ENCODE data around the gene LAMB2. TPM values are rescaled to one million over a fixed set of nuclear protein-coding genes. Genes with fewer than 3 reads are reported as not detected.

Gene LAMB2
- total RNA-seq, 2 experiments from 2014 or later = not detected

DNA sequence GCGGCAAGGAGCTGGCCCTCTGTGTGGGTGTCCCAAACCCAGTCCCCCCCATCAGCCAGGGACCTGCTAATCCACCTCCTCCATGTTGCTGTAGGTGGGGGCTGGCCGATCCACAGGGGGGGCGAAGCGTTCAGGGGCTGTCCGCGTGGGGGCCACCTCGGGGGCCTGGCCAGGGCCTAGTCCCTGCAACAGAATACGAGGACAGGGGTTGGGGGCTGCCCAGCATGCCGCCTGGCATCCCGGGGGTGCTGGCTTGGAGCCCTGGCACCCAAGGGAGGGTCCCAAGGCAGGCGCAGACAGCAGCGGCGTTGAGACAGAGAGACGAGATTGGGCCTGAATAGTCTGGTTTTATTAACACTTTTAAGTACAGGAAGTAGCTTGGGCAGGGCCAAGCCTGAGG is 24.5 kb downstream of the LAMB2 start:
- Mint-ChIP-seq H3K27ac (no peak overlapping the region), H3K4me1 (peaks cover 24% of the 10 kb centered on the region), H3K36me3 (ENCODE audit: low read depth) (peaks cover 35% of the 10 kb centered on the region), H3K9me3 (no peaks in the 10 kb centered on the region), H3K27me3 (no peaks in the 10 kb centered on the region), H3K4me3 (no peak overlapping the region)
- DNase-seq = no peak
- ChIA-PET POLR2A (no interaction called here), CTCF (interaction anchor here (1.3 to 3.8 kb wide), 2 partner anchors 13 to 14 kb away, joined by 7 to 17 read pairs; partner anchors contain the start of genes QRICH1 and USP19)

DNA sequence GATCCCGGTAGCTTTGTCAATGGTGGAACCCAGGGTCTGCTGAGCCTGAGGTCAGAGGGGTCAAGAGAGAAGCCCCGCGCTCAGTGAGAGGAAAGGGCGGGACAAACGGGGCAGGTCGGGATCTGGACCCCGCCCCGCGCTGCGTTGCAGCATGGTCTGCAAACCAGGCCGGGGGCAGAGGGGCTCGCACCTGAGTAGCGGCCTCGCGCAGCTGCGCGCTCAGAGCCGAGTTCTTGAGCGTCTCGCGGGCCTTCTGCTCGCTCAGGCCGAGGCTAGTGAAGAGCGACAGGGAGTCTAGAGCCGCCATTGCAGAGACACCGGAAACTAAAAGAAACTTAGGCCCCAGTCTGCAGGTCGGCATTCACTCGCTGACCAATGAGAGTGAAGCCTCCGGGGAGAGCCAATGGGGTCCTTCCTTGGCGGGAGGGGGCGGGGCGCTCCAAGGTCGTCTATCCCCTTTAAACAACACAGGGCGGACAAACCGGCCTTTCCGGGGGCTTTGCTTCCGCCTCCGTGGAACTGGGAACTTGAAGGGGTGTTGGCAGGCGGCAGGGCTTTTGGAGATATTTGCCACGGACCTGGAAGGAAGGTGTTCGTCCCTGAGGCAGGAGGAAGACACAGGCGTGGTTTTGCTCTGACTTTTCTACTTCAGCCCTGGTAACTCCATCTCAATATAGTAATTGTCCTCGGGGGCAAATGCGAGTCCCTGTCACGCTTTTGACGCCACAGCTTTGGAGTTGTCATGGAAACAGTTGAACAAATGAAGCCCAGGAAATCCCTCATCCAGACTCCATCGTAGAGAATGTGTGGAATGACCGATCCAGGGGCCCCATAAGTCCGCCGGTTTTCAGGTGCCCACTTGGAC is 28.2 kb downstream of the LAMB2 start, which contains the start of gene QARS1:
Gene QARS1 (minus strand): TSS at position 331 of the 865 bp plus-strand sequence. CDS start 24 bp downstream, at position 307.
- H3K9me3 Mint-ChIP-seq = no peaks in the 10 kb centered on the region
- peak; percentile 94 for DNase-seq
- H3K4me3 Mint-ChIP-seq = peak within 1 kb of the TSS; percentile 99
- peak within 1 kb of the TSS; percentile 99 for H3K27ac Mint-ChIP-seq
- ChIA-PET POLR2A (interaction anchor here (1.0 kb wide), 2 partner anchors 9 to 10 kb away, joined by 3 to 4 read pairs; no protein-coding TSS in a partner anchor), CTCF (interaction anchor here (0.9 to 4.2 kb wide), 4 partner anchors 10 to 115 kb away, joined by 3 to 24 read pairs (median 4); partner anchors contain the start of genes NDUFAF3 and QRICH1)
- H3K4me1 Mint-ChIP-seq = peaks cover 30% of the 10 kb centered on the region
- H3K27me3 Mint-ChIP-seq = no peaks in the 10 kb centered on the region
- peaks cover 45% of the 10 kb centered on the region for H3K36me3 Mint-ChIP-seq (ENCODE audit: low read depth)

GRCh38 chr3:49104052-49104426 is 28.8 kb downstream of the LAMB2 start:
- H3K27me3 Mint-ChIP-seq = no peaks in the 10 kb centered on the region
- peaks cover 44% of the 10 kb centered on the region for H3K36me3 Mint-ChIP-seq (ENCODE audit: low read depth)
- H3K9me3 Mint-ChIP-seq = no peaks in the 10 kb centered on the region
- ChIA-PET CTCF (interaction anchor here (0.9 to 4.2 kb wide), 4 partner anchors 10 to 115 kb away, joined by 3 to 24 read pairs (median 4); partner anchors contain the start of genes NDUFAF3 and QRICH1), POLR2A (interaction anchor here (1.0 kb wide), 1 partner anchor 8 kb away, joined by 3 read pairs; no protein-coding TSS in a partner anchor)
- H3K4me3 Mint-ChIP-seq = peak overlapping the region; percentile 99
- H3K27ac Mint-ChIP-seq = peak overlapping the region; percentile 99
- H3K4me1 Mint-ChIP-seq = peaks cover 30% of the 10 kb centered on the region
- no peak for DNase-seq

DNA sequence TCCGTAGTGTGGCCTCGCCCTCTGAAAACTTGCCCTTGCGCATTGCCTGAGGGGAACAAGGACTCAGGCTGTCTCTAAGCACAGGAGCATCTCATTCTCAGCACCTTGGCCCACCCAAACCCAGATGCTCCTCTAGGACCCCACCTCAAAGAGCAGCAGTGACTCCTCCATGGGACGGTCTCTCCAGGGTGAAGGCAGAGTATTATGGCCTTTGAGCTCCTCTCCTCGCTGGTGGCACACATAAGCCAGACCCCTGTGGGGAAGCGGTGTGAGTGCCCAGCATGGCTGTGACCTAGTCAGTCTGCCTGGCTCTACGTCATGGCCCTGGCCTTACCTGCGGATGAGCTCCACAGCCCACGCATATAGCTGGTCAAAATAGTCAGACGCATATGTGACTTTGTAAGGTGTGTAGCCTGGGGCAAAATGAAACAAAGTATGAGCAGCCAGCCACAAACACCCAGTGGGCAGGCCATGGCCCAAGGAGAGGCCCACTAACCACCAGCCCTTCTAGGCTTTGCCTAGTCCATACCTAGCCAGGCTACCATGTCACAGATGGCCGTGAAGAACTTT is 32.7 kb downstream of the LAMB2 start:
- no peak overlapping the region for H3K27ac Mint-ChIP-seq
- H3K4me3 Mint-ChIP-seq = no peak overlapping the region
- H3K9me3 Mint-ChIP-seq = no peaks in the 10 kb centered on the region
- CTCF ChIA-PET = no interaction called here
- no peak for DNase-seq
- POLR2A ChIA-PET = no interaction called here
- H3K27me3 Mint-ChIP-seq = no peaks in the 10 kb centered on the region
- peaks cover 54% of the 10 kb centered on the region for H3K36me3 Mint-ChIP-seq (ENCODE audit: low read depth)
- H3K4me1 Mint-ChIP-seq = peaks cover 21% of the 10 kb centered on the region

DNA sequence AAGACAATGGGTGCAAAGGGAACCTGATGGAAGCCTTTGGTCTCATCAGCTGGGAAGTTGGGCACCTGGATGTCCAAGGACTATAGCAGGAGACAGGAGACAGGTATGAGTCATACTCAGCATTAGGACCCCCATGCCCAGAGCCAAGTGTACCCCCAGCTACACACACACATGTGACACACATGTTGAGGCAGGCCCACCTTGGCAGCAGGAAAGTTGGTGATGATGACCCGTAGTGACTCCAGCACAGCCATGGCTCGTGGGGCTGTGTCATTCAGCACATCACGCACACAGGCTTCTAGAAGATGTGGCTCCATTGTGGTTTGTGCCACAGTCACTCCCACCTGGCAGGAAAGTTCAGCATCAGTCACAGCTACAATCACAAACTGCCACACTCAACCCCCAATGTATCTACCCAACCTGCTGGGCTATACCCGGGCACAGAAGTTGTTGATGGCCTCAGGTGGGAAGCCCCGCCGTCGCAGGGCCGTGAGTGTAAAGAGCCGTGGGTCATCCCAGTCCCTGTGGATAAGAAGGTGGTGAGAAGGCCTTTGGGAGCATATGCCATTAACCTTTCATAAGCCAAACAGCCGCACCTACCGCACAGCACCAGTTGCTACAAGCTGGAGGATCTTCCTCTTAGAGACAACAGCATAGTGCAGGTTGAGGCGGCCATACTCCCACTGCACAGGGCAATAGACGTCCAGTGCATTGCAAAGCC is 33.8 kb downstream of the LAMB2 start:
- Mint-ChIP-seq H3K27ac (no peak overlapping the region), H3K4me1 (peaks cover 19% of the 10 kb centered on the region), H3K36me3 (ENCODE audit: low read depth) (peaks cover 54% of the 10 kb centered on the region), H3K27me3 (no peaks in the 10 kb centered on the region), H3K4me3 (no peak overlapping the region), H3K9me3 (no peaks in the 10 kb centered on the region)
- ChIA-PET POLR2A (no interaction called here), CTCF (interaction anchor here (0.6 kb wide), 1 partner anchor 358 kb away, joined by 6 read pairs; no protein-coding TSS in a partner anchor)
- no peak for DNase-seq

DNA sequence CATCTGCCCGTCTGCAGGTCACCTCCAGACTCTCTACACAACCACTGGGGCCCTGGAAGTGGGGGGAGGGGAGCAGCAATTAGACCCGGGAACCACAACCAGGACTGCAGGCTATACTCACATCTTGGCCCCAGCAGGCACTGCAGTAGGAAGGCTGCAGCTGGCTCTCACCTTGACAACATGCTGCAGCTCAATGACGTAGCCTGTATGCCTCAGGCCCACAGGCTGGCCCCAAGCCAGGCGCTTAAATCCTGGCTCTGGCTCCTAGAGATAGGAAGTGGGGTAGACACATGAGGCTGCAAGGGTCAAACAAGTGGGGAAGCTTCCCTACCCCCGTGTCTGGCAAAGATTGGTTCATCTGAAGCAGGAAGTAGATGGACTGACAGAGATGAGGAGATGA is 34.4 kb downstream of the LAMB2 start:
- peaks cover 51% of the 10 kb centered on the region for H3K36me3 Mint-ChIP-seq (ENCODE audit: low read depth)
- H3K27ac Mint-ChIP-seq = no peak overlapping the region
- POLR2A ChIA-PET = interaction anchor here (0.6 kb wide), 1 partner anchor 13 kb away, joined by 4 read pairs; no protein-coding TSS in a partner anchor
- H3K27me3 Mint-ChIP-seq = no peaks in the 10 kb centered on the region
- H3K9me3 Mint-ChIP-seq = no peaks in the 10 kb centered on the region
- DNase-seq = no peak
- peaks cover 13% of the 10 kb centered on the region for H3K4me1 Mint-ChIP-seq
- CTCF ChIA-PET = no interaction called here
- no peak overlapping the region for H3K4me3 Mint-ChIP-seq

GRCh38 chr3:49093853-49094767 is 38.7 kb downstream of the LAMB2 start, which contains the start of gene QRICH1:
TSS of gene QRICH1 (minus strand) at chr3:49094071. CDS start at chr3:49077017, 17,054 bp downstream.
- Mint-ChIP-seq H3K4me3 (peak within 1 kb of the TSS; percentile 93), H3K9me3 (no peaks in the 10 kb centered on the region), H3K27ac (peak within 1 kb of the TSS; percentile 96), H3K4me1 (peaks cover 33% of the 10 kb centered on the region), H3K27me3 (no peaks in the 10 kb centered on the region), H3K36me3 (ENCODE audit: low read depth) (peaks cover 31% of the 10 kb centered on the region)
- CTCF ChIA-PET = interaction anchor here (0.5 to 5.7 kb wide), 23 partner anchors 9 to 557 kb away, joined by 3 to 27 read pairs (median 5); partner anchors contain the start of genes ARIH2, DALRD3, LAMB2 and NDUFAF3
- peak; percentile 99 for DNase-seq
- POLR2A ChIA-PET = interaction anchor here (0.5 to 2.0 kb wide), 5 partner anchors 11 to 87 kb away, joined by 3 to 10 read pairs (median 5); partner anchors contain the start of genes IMPDH2 and WDR6

DNA sequence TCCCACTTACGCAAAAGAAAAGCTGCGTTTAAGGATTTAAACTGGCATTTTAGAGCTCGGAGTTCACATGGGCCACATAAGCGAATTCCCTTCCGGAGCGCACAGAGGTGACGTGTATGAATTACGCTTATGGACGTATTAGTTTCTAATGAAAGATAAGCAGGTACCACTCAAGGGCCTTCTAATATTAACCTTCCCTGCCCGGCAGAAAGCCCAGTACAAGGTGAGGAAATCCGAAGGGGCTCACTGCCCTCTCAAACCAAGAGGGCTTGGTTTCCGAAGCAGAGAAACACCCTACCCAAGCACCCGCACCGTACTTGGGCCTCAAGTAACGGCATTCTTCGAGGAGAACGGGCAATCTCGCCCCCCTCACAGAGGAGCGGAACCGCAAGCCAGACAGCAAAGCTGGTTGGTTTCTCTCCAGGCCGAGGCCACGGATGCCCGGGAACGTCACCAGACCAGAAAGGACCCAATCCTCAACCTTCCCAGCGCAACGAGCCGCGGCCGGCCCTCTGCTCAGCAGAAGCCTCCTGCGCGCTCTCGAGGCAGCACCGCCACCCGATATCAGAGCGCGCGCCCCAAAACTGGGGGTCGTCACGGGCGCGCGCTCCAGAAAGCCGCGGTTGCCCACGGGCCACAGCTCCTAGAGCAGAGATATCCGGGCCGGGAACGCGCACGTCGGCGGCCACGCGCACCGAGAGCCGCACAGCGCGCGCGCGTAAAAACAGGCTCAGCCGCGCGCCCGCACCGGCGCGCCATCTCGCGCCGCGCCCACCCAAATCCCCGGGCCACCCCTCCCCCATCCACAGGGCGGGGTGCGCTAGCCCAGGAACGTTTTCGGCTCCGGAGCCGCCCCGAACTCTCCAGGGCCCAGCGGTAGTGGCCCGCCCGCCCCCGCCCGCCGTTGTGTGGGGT is 39.7 kb downstream of the LAMB2 start:
- Mint-ChIP-seq H3K27ac (peak overlapping the region; percentile 96), H3K4me1 (peaks cover 33% of the 10 kb centered on the region), H3K9me3 (no peaks in the 10 kb centered on the region), H3K4me3 (peak overlapping the region; percentile 93), H3K36me3 (ENCODE audit: low read depth) (peaks cover 25% of the 10 kb centered on the region), H3K27me3 (no peaks in the 10 kb centered on the region)
- ChIA-PET POLR2A (interaction anchor here (0.5 to 2.0 kb wide), 5 partner anchors 20 to 377 kb away, joined by 3 to 10 read pairs (median 5); partner anchors contain the start of genes IMPDH2 and WDR6), CTCF (interaction anchor here (0.9 to 5.7 kb wide), 15 partner anchors 9 to 247 kb away, joined by 3 to 27 read pairs (median 6); partner anchors contain the start of genes ARIH2, DALRD3, LAMB2 and NDUFAF3)
- peak; percentile 84 for DNase-seq

DNA sequence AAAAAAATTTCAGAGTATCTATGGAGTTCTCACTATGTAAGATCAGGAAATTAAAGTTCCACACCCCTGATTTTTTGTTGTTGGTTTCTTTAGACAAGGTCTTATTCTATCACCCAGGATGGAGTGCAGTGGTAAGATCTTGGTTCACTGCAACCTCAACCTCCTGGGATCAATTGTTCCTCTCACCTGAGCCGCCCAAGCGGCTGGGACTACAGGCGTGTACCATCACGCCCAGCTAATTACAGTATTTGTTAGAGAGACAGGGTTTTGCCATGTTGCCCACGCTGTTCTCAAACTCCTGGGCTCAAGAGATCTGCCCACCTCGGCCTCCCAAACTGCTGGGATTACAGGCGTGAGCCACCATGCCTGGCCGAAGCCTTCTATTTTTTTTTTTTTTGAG is 51.4 kb downstream of the LAMB2 start:
- no peak overlapping the region for H3K4me3 Mint-ChIP-seq
- H3K4me1 Mint-ChIP-seq = peaks cover 2% of the 10 kb centered on the region
- CTCF ChIA-PET = interaction anchor here (0.9 to 3.5 kb wide), 2 partner anchors 12 to 22 kb away, joined by 3 to 12 read pairs; partner anchors contain the start of gene QRICH1
- POLR2A ChIA-PET = no interaction called here
- no peak for DNase-seq
- H3K27ac Mint-ChIP-seq = no peak overlapping the region
- peaks cover 6% of the 10 kb centered on the region for H3K36me3 Mint-ChIP-seq (ENCODE audit: low read depth)
- H3K27me3 Mint-ChIP-seq = no peaks in the 10 kb centered on the region
- H3K9me3 Mint-ChIP-seq = no peaks in the 10 kb centered on the region

- peaks cover 2% of the 10 kb centered on the region for H3K4me1 Mint-ChIP-seq
- POLR2A ChIA-PET = interaction anchor here (0.7 kb wide), 1 partner anchor 23 kb away, joined by 5 read pairs; no protein-coding TSS in a partner anchor
- no peaks in the 10 kb centered on the region for H3K27me3 Mint-ChIP-seq
- no peaks in the 10 kb centered on the region for H3K9me3 Mint-ChIP-seq
- H3K27ac Mint-ChIP-seq = no peak overlapping the region
- H3K36me3 Mint-ChIP-seq (ENCODE audit: low read depth) = peaks cover 20% of the 10 kb centered on the region
- no peak for DNase-seq
- H3K4me3 Mint-ChIP-seq = no peak overlapping the region
- CTCF ChIA-PET = interaction anchor here (0.8 to 1.1 kb wide), 2 partner anchors 11 to 18 kb away, joined by 3 read pairs; no protein-coding TSS in a partner anchor
These were observed 53.6 kb downstream of the LAMB2 start for GRCh38 chr3:49079270-49079669.

Measured in activated CD4-positive, alpha-beta T cell treated with anti-CD3 and anti-CD28 coated beads, Interleukin-2, amount 10 ng/mL, durations not matched to agents 7 days and 5 days (primary cell).